SK-N-SH treated with all-trans-retinoic acid at 6 μM for 48 hours (cell line): Measurements from ENCODE around the gene NID1.

Experiments
- ATAC-seq: fragments of 200-7000 bp; cut with Tn5 transposase; 3 replicates; pipeline ENCODE4 v1.9.1; 2020; ENCODE audit warnings: mild to moderate bottlenecking, moderate library complexity
- ARNTL ChIP-seq: fragments of 450-650 bp; formaldehyde crosslinking; IDR thresholded peaks from 2 replicates; pipeline ENCODE4 v1.5.0; 2020; ENCODE audit warnings: low read depth, mild to moderate bottlenecking, moderate library complexity, borderline replicate concordance
- BACH2 ChIP-seq: fragments of 250-450 bp; sonication (Bioruptor Pico); IDR thresholded peaks from 2 replicates; pipeline ENCODE4 v1.9.0; 2021; ENCODE audit warnings: mild to moderate bottlenecking, borderline replicate concordance
- CREB5 ChIP-seq: fragments of 250-450 bp; sonication (Bioruptor Pico); IDR thresholded peaks from 2 replicates; pipeline ENCODE4 v1.5.1; 2020; ENCODE audit warnings: low read depth, mild to moderate bottlenecking, moderate library complexity
- CSDC2 ChIP-seq: fragments of 250-450 bp; sonication (Bioruptor Pico); IDR thresholded peaks from 2 replicates; pipeline ENCODE4 v1.5.0; 2020; ENCODE audit warnings: mild to moderate bottlenecking, moderate library complexity
- CSRNP3 ChIP-seq: fragments of 250-450 bp; sonication (Bioruptor Pico); IDR thresholded peaks from 2 replicates; pipeline ENCODE4 v1.5.1; 2021; ENCODE audit warnings: mild to moderate bottlenecking, moderate library complexity
- ESRRG ChIP-seq: fragments of 250-450 bp; sonication (Bioruptor Pico); IDR thresholded peaks from 2 replicates; pipeline ENCODE4 v1.6.1; 2021; ENCODE audit warnings: mild to moderate bottlenecking
- GLIS3 ChIP-seq: fragments of 250-450 bp; sonication (Bioruptor Pico); IDR thresholded peaks from 2 replicates; pipeline ENCODE4 v1.5.0; 2020; ENCODE audit warnings: mild to moderate bottlenecking, moderate library complexity
- ISL1 ChIP-seq: fragments of 250-450 bp; sonication (Bioruptor Pico); IDR thresholded peaks from 2 replicates; pipeline ENCODE4 v2.1.2; 2022; ENCODE audit warnings: mild to moderate bottlenecking, moderate library complexity
- OSR1 ChIP-seq: fragments of 250-450 bp; sonication (Bioruptor Pico); IDR thresholded peaks from 2 replicates; pipeline ENCODE4 v1.8.0; 2022; ENCODE audit warnings: moderate library complexity, mild to moderate bottlenecking, inconsistent platforms
- POU6F1 ChIP-seq: fragments of 250-450 bp; sonication (Bioruptor Pico); IDR thresholded peaks from 2 replicates; pipeline ENCODE4 v1.8.0; 2021; ENCODE audit warnings: low read depth, mild to moderate bottlenecking, moderate library complexity, borderline replicate concordance
- RARB ChIP-seq: fragments of 250-450 bp; sonication (Bioruptor Pico); IDR thresholded peaks from 2 replicates; pipeline ENCODE4 v1.8.0; 2021; ENCODE audit warnings: mild to moderate bottlenecking, moderate library complexity
- TOX ChIP-seq: fragments of 250-450 bp; sonication (Bioruptor Pico); IDR thresholded peaks from 2 replicates; pipeline ENCODE4 v1.8.0; 2021; ENCODE audit warnings: mild to moderate bottlenecking, moderate library complexity, borderline replicate concordance
- TSHZ2 ChIP-seq: fragments of 250-450 bp; sonication (Bioruptor Pico); IDR thresholded peaks from 2 replicates; pipeline ENCODE4 v1.5.0; 2020; ENCODE audit warnings: mild to moderate bottlenecking, moderate library complexity
- ZC3H10 ChIP-seq: fragments of 250-450 bp; sonication (Bioruptor Pico); IDR thresholded peaks from 2 replicates; pipeline ENCODE4 v1.5.1; 2021; ENCODE audit warnings: mild to moderate bottlenecking, moderate library complexity
- ZFP3 ChIP-seq: fragments of 250-450 bp; sonication (Bioruptor Pico); IDR thresholded peaks from 2 replicates; pipeline ENCODE4 v1.5.0; 2020; ENCODE audit warnings: mild to moderate bottlenecking, moderate library complexity
- ZFP30 ChIP-seq: fragments of 450-650 bp; formaldehyde crosslinking; IDR thresholded peaks from 2 replicates; pipeline ENCODE4 v1.5.0; 2022; ENCODE audit warnings: mild to moderate bottlenecking, moderate library complexity
- ZNF565 ChIP-seq: fragments of 450-650 bp; formaldehyde crosslinking; conservative IDR thresholded peaks from 2 replicates; pipeline ENCODE4 v1.5.0; 2020; ENCODE audit warnings: low read depth, mild to moderate bottlenecking, moderate library complexity
- ZNF70 ChIP-seq: fragments of 450-650 bp; formaldehyde crosslinking; IDR thresholded peaks from 2 replicates; pipeline ENCODE4 v1.5.0; 2020; ENCODE audit warnings: mild to moderate bottlenecking, moderate library complexity
- ZNF8 ChIP-seq: fragments of 450-650 bp; formaldehyde crosslinking; IDR thresholded peaks from 2 replicates; pipeline ENCODE4 v1.5.0; 2020; ENCODE audit warnings: mild to moderate bottlenecking, moderate library complexity

Gene NID1

GRCh38 chr1:236002572-236002971 is 62.3 kb downstream of the NID1 start:
- TF ChIP-seq ZFP3 (no peak), ZFP30 (CRISPR knock-in tag) (no peak), ZNF565 (CRISPR knock-in tag) (no peak), CSDC2 (CRISPR knock-in tag) (no peak), POU6F1 (no peak), ISL1 (CRISPR knock-in tag) (no peak), ZNF70 (CRISPR knock-in tag) (no peak), TSHZ2 (no peak), ZC3H10 (CRISPR knock-in tag) (no peak), ZNF8 (no peak), ESRRG (no peak), TOX (no peak), ARNTL (CRISPR knock-in tag) (no peak), CREB5 (CRISPR knock-in tag) (no peak), GLIS3 (CRISPR knock-in tag) (no peak)
- ATAC-seq: no peak

- no peak for TF ChIP-seq ISL1 (CRISPR knock-in tag)
- no peak for TF ChIP-seq TSHZ2
- no peak for TF ChIP-seq BACH2 (CRISPR knock-in tag)
- TF ChIP-seq CREB5 (CRISPR knock-in tag): no peak
- TF ChIP-seq RARB (CRISPR knock-in tag): no peak
- TF ChIP-seq ZNF8: no peak
- no peak for TF ChIP-seq CSRNP3 (CRISPR knock-in tag)
- TF ChIP-seq OSR1 (CRISPR knock-in tag): no peak
- no peak for TF ChIP-seq ESRRG
- TF ChIP-seq POU6F1: no peak
- no peak for TF ChIP-seq GLIS3 (CRISPR knock-in tag)
- no peak for ATAC-seq
Observed at GRCh38 chr1:236002025-236002390, 62.9 kb downstream of the NID1 start.
